Prostate gland (tissue), 2 donors: ENCODE data around the gene L3MBTL4. TPM values are rescaled to one million over a fixed set of nuclear protein-coding genes. Genes with fewer than 3 reads are reported as not detected.

Source experiments
- DNase-seq: peaks from one replicate; pipeline ENCODE4 v3.0.0-alpha.2; 2019; ENCODE audit warnings: low spot score
- H3K27ac ChIP-seq, 2 donors: fragments of 200-600 bp; sonication (generic); 2 replicates each; pipeline ENCODE4 v1.5.1; 2017 to 2019
- H3K27me3 ChIP-seq: fragments of 200-600 bp; sonication (generic); replicated peaks from 2 replicates; pipeline ENCODE4 v1.5.1; 2019; ENCODE audit not compliant: insufficient read depth
- H3K36me3 ChIP-seq, 2 donors: fragments of 200-600 bp; sonication (generic); 1 replicate in 1 of 2; 2 replicates in 1 of 2; pipeline versions ENCODE4 v1.5.1 to v1.8.1; 2017 to 2019
- H3K4me1 ChIP-seq: fragments of 200-600 bp; sonication (generic); replicated peaks from 2 replicates; pipeline ENCODE4 v1.5.1; 2019
- H3K4me3 ChIP-seq, 2 donors: fragments of 200-600 bp; sonication (generic); 2 replicates each; pipeline ENCODE4 v1.5.1; 2017 to 2019
- H3K9me3 ChIP-seq: fragments of 200-600 bp; sonication (generic); 2 replicates; pipeline ENCODE4 v1.5.1; 2017
- CTCF ChIP-seq, 4 experiments: fragments of 200-600 bp in 2 of 4; fragments of 450-650 bp in 2 of 4; sonication (generic) in 2 of 4; IDR thresholded peaks; 1 replicate in 3 of 4; 2 replicates in 1 of 4; pipeline ENCODE4 v1.5.1; 2016 to 2019; ENCODE audit warnings: antibody characterized with exemption in 4 of 4, mild to moderate bottlenecking in 2 of 4, moderate library complexity in 2 of 4
- POLR2A ChIP-seq: fragments of 450-650 bp; IDR thresholded peaks from one replicate; pipeline ENCODE4 v1.6.1; 2016; ENCODE audit warnings: antibody characterized with exemption, mild to moderate bottlenecking
- POLR2AphosphoS5 ChIP-seq: sonication (generic); formaldehyde crosslinking; IDR thresholded peaks from one replicate; pipeline ENCODE4 v1.6.1; 2017; ENCODE audit warnings: antibody characterized with exemption
- WGBS: methylation state at CpG from one replicate; pipeline ENCODE4 v1.1.5; 2018; 5-methylcytosine and 5-hydroxymethylcytosine counted together
- intact Hi-C: fragments of 100-400 bp; cut with DNase I; formaldehyde crosslinking; loops from one replicate; pipeline ENCODE4 v1.14.2; 2022
- total RNA-seq, 2 donors: library from RNA; depleted of rRNA; stranded (reverse); fragments of >200 nt; gene quantifications; one replicate each; pipeline ENCODE4 v1.1.0, GENCODE V29; 2016

Gene L3MBTL4
- total RNA-seq, 2 donors from 2014 or later, result 3.5 to 20.5 TPM

GRCh38 chr18:6010284-6010683, 404.4 kb downstream of the L3MBTL4 start:
- 88% methylated on average over 5 of the region's 5 CpGs for WGBS
- Histone ChIP-seq H3K36me3 (no peaks in the 10 kb centered on the region), H3K4me1 (no peaks in the 10 kb centered on the region), H3K9me3 (no peaks in the 10 kb centered on the region), H3K27me3 (no peaks in the 10 kb centered on the region), H3K27ac (no peak overlapping the region), H3K4me3 (no peak overlapping the region)
- no peak for TF ChIP-seq POLR2A
- no peak for TF ChIP-seq POLR2AphosphoS5
- no peak for TF ChIP-seq CTCF (IDR thresholded peaks at IDR 0.05)
- DNase-seq, result no peak
- intact Hi-C loops, result no loop called here

- intact Hi-C loops, result no loop called here
Observed at GRCh38 chr18:6009756-6010155, 405.0 kb downstream of the L3MBTL4 start.

GRCh38 chr18:6004683-6005082, 410.0 kb downstream of the L3MBTL4 start:
- intact Hi-C loops, result no loop called here
- H3K4me1 ChIP-seq, result no peaks in the 10 kb centered on the region
- TF ChIP-seq POLR2AphosphoS5 (no peak), POLR2A (no peak)
- H3K27ac ChIP-seq, result no peak overlapping the region
- 94% methylated on average over 3 of the region's 3 CpGs for WGBS
- H3K27me3 ChIP-seq, result no peaks in the 10 kb centered on the region
- H3K36me3 ChIP-seq, result no peaks in the 10 kb centered on the region
- no peaks in the 10 kb centered on the region for H3K9me3 ChIP-seq
- H3K4me3 ChIP-seq, result no peak overlapping the region
- DNase-seq, result no peak

More at GRCh38 chr18:6009756-6010155, 405.0 kb downstream of the L3MBTL4 start:
- H3K27ac ChIP-seq, result no peak overlapping the region
- no peak overlapping the region for H3K4me3 ChIP-seq
- H3K9me3 ChIP-seq, result no peaks in the 10 kb centered on the region
- no peaks in the 10 kb centered on the region for H3K27me3 ChIP-seq
- DNase-seq, result no peak
- no peak for TF ChIP-seq CTCF (IDR thresholded peaks at IDR 0.05)
- no peak for TF ChIP-seq POLR2AphosphoS5
- TF ChIP-seq POLR2A, result no peak
- no peaks in the 10 kb centered on the region for H3K4me1 ChIP-seq
- no peaks in the 10 kb centered on the region for H3K36me3 ChIP-seq
- 77% methylated on average over 4 of the region's 4 CpGs for WGBS

- intact Hi-C loops, result no loop called here
- Histone ChIP-seq H3K36me3 (no peaks in the 10 kb centered on the region), H3K4me3 (no peak overlapping the region), H3K9me3 (no peaks in the 10 kb centered on the region), H3K4me1 (no peaks in the 10 kb centered on the region), H3K27me3 (no peaks in the 10 kb centered on the region), H3K27ac (no peak overlapping the region)
- 85% methylated on average over 3 of the region's 3 CpGs for WGBS
- no peak for TF ChIP-seq CTCF (IDR thresholded peaks at IDR 0.05)
- no peak for TF ChIP-seq POLR2A
- no peak for TF ChIP-seq POLR2AphosphoS5
- no peak for DNase-seq
Observed at GRCh38 chr18:6004119-6004518, 410.6 kb downstream of the L3MBTL4 start.

GRCh38 chr18:6001867-6002266, 412.8 kb downstream of the L3MBTL4 start:
- no peak overlapping the region for H3K4me3 ChIP-seq
- 93% methylated on average over 2 of the region's 2 CpGs for WGBS
- intact Hi-C loops, result no loop called here
- no peaks in the 10 kb centered on the region for H3K9me3 ChIP-seq
- no peak overlapping the region for H3K27ac ChIP-seq
- no peak for TF ChIP-seq POLR2AphosphoS5
- TF ChIP-seq CTCF (IDR thresholded peaks at IDR 0.05), result no peak
- TF ChIP-seq POLR2A, result no peak
- no peaks in the 10 kb centered on the region for H3K36me3 ChIP-seq
- no peaks in the 10 kb centered on the region for H3K27me3 ChIP-seq
- DNase-seq, result no peak
- no peaks in the 10 kb centered on the region for H3K4me1 ChIP-seq
